Right lobe of liver (tissue), 4 donors: ENCODE results near the gene TECR.
"Not testable (repeated sequence)": the region's sequence is repeated elsewhere in the genome, so short reads cannot be mapped to it uniquely, and the experiment has no call there.

Experiments used
- CTCF ChIP-seq, 4 donors: fragments of 200-600 bp in 3 of 4; fragments of 450-650 bp in 1 of 4; IDR thresholded peaks; one replicate each; pipeline versions ENCODE4 v1.5.1 to v1.8.0; 2016 to 2022; ENCODE audit warnings: antibody characterized with exemption in 4 of 4, mild to moderate bottlenecking in 2 of 4
- POLR2A ChIP-seq: fragments of 450-650 bp; IDR thresholded peaks from one replicate; pipeline ENCODE4 v1.6.1; 2017; ENCODE audit warnings: antibody characterized with exemption, mild to moderate bottlenecking
- donor health status: DM: no; HTN: no; CAD: no.
- donor health status: DM: no; HTN: no; CAD: no.
- donor health status: DM: no; HTN: yes; CAD: no.

GRCh38 chr19:14551134-14552005 lies 22.0 kb downstream of the TECR start:
- TF ChIP-seq CTCF (IDR thresholded peaks at IDR 0.05) = peak in 1 of 4 donors; percentile 8
- TF ChIP-seq POLR2A = not testable (repeated sequence)
